Measurements from ENCODE around the gene COX8A.

DNA sequence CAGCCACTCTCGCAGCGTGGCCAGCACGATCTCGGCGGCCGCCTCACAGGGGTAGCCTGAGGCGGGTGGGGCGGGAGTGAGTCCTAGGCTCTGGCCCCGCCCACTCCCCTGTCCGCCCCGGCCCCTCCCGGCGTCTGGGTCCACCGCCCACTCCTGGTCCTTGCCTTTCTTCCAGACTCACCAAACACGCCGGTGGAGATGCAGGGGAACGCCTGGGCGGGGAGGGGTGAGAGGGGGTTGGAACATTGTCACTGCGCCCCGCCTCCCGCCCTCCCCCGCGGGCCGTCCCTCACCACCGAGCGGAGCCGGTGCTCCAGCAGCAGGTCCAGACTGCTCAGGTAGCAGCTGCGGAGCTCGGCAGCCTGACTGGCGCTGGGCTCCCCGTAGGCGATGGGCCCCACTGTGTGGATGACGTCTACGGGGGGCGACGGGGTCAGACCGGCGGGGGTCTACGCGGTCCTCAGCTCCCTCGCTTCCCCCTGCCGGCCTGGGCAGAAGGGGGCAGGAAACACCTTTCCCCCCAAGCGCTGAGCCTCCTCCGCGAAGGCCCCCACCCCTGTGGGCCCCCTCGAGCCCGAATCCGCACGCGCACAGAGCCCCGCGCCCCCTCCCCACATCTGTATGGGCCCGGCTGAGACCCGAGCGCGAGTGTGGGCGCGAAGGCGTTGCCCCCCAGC is 25.1 kb downstream of the COX8A start:
- TF ChIP-seq CTCF (IDR thresholded peaks at IDR 0.05) (no peak), POLR2A (IDR thresholded peaks at IDR 0.05) (no peak)

Data from uterus (tissue), 2 donors.